Stimulated activated naive B cell treated with anti-CD40 and anti-IgM and Interleukin-4, amounts not matched to agents 10 μg/mL and 1 μg/mL and 100 μg/mL, for 72 hours (primary cell): ENCODE measurements around the gene FAM76A.
"Not testable (repeated sequence)": the region's sequence is repeated elsewhere in the genome, so short reads cannot be mapped to it uniquely, and the experiment has no call there.

Experiments used
- ATAC-seq, 2 donors: fragments of 150-1000 bp; cut with Tn5 transposase; replicated peaks; 2 replicates each; pipeline ENCODE4 v1.10.0; 2021; ENCODE audit warnings: moderate library complexity in 1 of 2
- DNase-seq: peaks from one replicate; pipeline ENCODE4 v3.0.0; 2021
- H3K27ac Mint-ChIP-seq: one replicate; pipeline ENCODE4 v1.8.0; 2022; ENCODE audit warnings: mild to moderate bottlenecking, mixed read lengths
- H3K27me3 Mint-ChIP-seq, 2 donors: one replicate each; pipeline ENCODE4 v1.8.0; 2022; ENCODE audit warnings: mixed read lengths in 2 of 2
- H3K36me3 Mint-ChIP-seq, 2 donors: one replicate each; pipeline ENCODE4 v1.8.0; 2022; ENCODE audit warnings: mixed read lengths in 2 of 2, mild to moderate bottlenecking in 1 of 2
- H3K4me1 Mint-ChIP-seq, 2 donors: one replicate each; pipeline ENCODE4 v1.8.0; 2022; ENCODE audit warnings: mixed read lengths in 2 of 2, mild to moderate bottlenecking in 1 of 2
- H3K4me3 Mint-ChIP-seq, 2 donors: one replicate each; pipeline ENCODE4 v1.8.0; 2022; ENCODE audit warnings: mild to moderate bottlenecking in 2 of 2, mixed read lengths in 2 of 2, moderate library complexity in 1 of 2
- H3K9me3 Mint-ChIP-seq, 2 donors: one replicate each; pipeline ENCODE4 v1.8.0; 2022; ENCODE audit warnings: mixed read lengths in 2 of 2, mild to moderate bottlenecking in 1 of 2

The FAM76A gene

DNA sequence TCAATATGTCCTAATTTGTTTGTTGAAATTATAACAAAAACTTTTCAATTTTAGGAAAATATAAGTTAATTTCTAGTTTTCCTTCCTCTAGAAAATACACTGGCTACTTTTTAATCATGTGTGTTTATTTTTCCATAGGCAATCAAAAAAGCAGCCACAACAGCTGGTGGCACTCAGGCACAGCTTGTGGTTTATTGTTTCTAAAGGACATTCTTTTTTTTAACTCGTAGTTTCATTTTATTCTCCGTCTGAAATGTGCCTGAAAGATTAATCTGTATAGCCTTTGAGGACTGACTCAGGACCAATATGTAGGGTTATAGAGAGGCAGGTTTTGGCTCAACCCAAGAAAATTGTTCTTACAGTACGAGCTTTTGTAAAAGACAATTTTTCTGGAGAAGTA, 26.6 kb downstream of the FAM76A start:
- H3K4me3 Mint-ChIP-seq: no peak overlapping the region
- ATAC-seq (peak; percentile 29 to 63), DNase-seq (no peak)
- H3K27ac Mint-ChIP-seq: no peak overlapping the region
- no peaks in the 10 kb centered on the region for H3K27me3 Mint-ChIP-seq
- H3K4me1 Mint-ChIP-seq: peaks cover 0 to 20% of the 10 kb centered on the region in 2 donors
- no peaks in the 10 kb centered on the region for H3K9me3 Mint-ChIP-seq
- H3K36me3 Mint-ChIP-seq: peaks cover 36 to 55% of the 10 kb centered on the region in 2 donors

DNA sequence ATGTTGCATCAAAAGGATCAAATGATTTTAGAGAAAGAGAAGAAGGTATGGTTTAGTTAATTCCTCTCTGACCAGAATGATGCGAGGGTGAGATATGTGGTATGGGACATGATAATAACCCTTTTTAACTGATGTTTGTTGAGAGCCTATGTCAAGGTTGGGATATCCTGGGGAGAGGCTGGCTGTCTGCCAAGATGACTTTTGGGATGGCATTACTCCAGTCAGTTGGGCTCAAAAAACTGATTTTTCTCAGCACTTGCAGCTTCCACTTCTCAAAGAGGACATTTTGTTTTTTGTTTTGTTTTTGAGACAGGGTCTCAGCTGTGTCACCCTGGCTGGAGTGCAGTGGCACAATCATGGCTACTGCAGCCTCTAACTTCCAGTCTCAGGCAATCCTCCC, 29.5 kb downstream of the FAM76A start:
- ATAC-seq (no peak), DNase-seq (no peak)
- H3K4me1 Mint-ChIP-seq: peaks cover 0 to 20% of the 10 kb centered on the region in 2 donors
- peaks cover 40 to 53% of the 10 kb centered on the region in 2 donors for H3K36me3 Mint-ChIP-seq
- H3K27me3 Mint-ChIP-seq: no peaks in the 10 kb centered on the region
- no peak overlapping the region for H3K27ac Mint-ChIP-seq
- no peak overlapping the region for H3K4me3 Mint-ChIP-seq
- H3K9me3 Mint-ChIP-seq: no peaks in the 10 kb centered on the region

DNA sequence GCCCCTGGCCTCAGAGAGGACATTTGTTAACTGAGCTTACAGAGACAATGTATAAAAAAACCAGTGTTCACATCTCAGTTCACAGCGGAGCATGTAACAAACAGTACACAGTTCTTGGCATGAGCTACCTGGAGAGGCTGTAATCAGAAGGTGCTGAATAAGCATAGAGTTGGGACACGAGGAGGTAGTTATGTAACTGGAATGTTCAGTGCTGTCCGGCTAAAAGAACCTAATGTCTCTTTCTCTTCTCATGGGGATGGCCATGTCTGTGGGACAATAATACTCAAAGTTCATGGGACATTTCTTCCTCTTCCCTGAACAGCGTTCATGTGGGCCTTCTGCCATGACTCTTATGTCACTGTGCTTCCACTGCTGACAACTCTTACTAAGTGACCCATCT, 30.1 kb downstream of the FAM76A start:
- Mint-ChIP-seq H3K27me3 (no peaks in the 10 kb centered on the region), H3K4me1 (peaks cover 0 to 20% of the 10 kb centered on the region in 2 donors), H3K36me3 (peaks cover 37 to 48% of the 10 kb centered on the region in 2 donors), H3K4me3 (no peak overlapping the region), H3K9me3 (no peaks in the 10 kb centered on the region), H3K27ac (no peak overlapping the region)
- no peak for DNase-seq
- ATAC-seq: no peak

DNA sequence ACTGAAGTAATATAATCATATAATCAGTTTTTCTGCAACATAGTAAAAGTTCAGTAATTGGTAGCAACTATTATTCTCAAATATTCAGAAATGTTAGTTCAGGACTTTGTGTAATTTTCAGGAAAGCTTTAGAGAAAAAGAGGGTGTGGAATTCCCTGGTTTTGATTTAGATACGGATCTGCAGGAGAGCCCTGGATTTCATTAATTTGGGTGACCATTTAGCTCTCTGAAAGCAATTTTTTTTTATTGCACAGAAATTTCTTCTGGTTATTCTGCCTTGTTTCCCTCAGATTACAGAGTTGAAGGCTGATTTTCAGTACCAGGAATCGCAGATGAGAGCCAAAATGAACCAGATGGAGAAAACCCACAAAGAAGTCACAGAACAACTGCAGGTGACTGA, 33.5 kb downstream of the FAM76A start:
- Mint-ChIP-seq H3K9me3 (no peaks in the 10 kb centered on the region), H3K27ac (no peak overlapping the region), H3K4me3 (no peak overlapping the region), H3K27me3 (no peaks in the 10 kb centered on the region), H3K4me1 (no peaks in the 10 kb centered on the region), H3K36me3 (peaks cover 24 to 28% of the 10 kb centered on the region in 2 donors)
- DNase-seq (no peak), ATAC-seq (no peak)

DNA sequence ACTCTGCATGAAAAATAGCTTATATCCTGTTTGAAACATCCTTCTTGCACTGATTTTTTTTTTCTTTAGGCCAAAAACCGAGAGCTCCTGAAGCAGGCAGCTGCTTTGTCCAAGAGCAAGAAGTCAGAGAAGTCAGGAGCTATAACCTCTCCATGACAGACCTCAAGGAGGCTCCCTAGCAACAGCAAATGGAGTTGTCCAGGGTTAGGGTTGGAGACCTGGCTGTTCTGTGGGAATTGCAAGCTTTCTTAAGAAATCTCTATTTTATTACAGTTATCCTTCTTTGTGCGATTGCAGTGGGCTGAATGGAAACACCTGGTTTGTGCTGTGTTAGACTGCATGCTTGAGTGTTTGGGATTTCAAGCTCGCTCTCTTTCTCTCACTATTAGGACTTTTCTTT, 34.7 kb downstream of the FAM76A start:
- H3K27ac Mint-ChIP-seq: no peak overlapping the region
- H3K9me3 Mint-ChIP-seq: no peaks in the 10 kb centered on the region
- no peak for DNase-seq
- H3K27me3 Mint-ChIP-seq: no peaks in the 10 kb centered on the region
- H3K36me3 Mint-ChIP-seq: peaks cover 22 to 24% of the 10 kb centered on the region in 2 donors
- no peak for ATAC-seq
- no peaks in the 10 kb centered on the region for H3K4me1 Mint-ChIP-seq
- H3K4me3 Mint-ChIP-seq: no peak overlapping the region

DNA sequence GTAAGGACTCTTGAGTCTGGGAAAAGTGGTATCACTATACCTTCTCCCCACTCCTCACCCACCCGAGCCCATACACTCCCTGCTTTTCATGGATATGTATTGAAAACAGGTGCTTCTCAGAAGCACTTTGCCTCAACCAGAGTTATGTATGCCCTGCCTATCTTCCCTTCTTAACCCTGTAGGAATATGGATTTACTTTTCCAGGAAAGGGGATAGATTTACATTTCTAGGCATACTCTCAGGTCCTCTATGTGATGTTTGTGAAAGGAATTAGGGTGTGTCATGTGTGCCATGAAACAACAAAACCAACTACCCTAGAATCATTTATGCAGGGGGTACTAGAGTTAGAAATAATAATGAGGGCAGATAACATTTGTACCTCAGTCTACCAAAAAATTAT, 36.3 kb downstream of the FAM76A start:
- no peak for ATAC-seq
- Mint-ChIP-seq H3K36me3 (peaks cover 10 to 15% of the 10 kb centered on the region in 2 donors), H3K4me3 (no peak overlapping the region), H3K27ac (no peak overlapping the region), H3K9me3 (no peaks in the 10 kb centered on the region), H3K4me1 (no peaks in the 10 kb centered on the region), H3K27me3 (no peaks in the 10 kb centered on the region)
- DNase-seq: no peak

DNA sequence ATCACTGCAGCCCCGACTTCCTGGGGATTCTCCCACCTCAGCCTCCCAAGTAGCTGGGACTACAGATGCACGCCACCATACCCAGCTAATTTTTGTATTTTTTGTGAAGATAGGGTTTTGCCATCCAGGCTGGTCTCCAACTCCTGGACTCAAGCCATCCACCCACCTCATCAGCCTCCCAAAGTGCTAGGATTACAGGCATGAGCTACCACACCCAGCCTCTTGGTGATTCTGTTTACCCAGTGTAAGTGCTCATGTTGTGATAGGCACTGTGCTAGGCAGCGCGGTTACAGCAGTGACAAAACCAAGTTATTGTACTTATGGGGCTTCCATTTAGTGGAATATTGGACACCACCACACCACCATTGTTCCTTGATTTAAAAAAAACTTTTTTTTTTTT, 37.6 kb downstream of the FAM76A start:
- Mint-ChIP-seq H3K27ac (no peak overlapping the region), H3K36me3 (peaks cover 6 to 11% of the 10 kb centered on the region in 2 donors), H3K4me1 (no peaks in the 10 kb centered on the region), H3K9me3 (no peaks in the 10 kb centered on the region), H3K4me3 (no peak overlapping the region), H3K27me3 (no peaks in the 10 kb centered on the region)
- DNase-seq (no peak), ATAC-seq (no peak)

DNA sequence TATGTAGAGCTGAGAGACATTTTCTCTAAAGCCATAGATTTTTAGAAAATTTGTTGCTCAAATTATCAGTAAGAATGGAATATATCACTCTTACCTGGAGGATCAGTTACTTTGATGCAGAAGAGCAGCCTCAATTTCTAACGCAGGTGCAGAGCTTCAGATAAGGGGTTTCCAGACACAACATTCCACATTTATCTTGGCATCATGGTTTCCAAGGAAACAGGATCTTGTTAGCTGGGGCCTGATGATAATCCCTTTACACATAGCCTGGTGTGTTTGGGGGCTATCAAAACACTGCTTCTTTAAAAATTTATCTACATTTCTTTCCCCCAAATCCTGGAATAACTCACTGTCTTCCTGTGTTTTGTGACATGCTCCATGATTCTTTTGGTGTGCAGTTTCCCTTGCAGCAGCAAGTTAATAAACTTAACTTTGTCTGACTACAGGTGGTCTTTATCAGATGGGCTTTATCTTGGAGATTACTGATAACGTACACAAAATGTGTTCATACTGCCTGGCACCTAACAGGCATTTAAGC, 44.6 kb downstream of the FAM76A start:
- Mint-ChIP-seq H3K9me3 (no peaks in the 10 kb centered on the region), H3K4me1 (peaks cover 3 to 6% of the 10 kb centered on the region in 2 donors), H3K27me3 (no peaks in the 10 kb centered on the region), H3K4me3 (no peak overlapping the region), H3K27ac (no peak overlapping the region), H3K36me3 (peaks cover under 1 to 1% of the 10 kb centered on the region in 2 donors)
- DNase-seq (no peak), ATAC-seq (no peak)

DNA sequence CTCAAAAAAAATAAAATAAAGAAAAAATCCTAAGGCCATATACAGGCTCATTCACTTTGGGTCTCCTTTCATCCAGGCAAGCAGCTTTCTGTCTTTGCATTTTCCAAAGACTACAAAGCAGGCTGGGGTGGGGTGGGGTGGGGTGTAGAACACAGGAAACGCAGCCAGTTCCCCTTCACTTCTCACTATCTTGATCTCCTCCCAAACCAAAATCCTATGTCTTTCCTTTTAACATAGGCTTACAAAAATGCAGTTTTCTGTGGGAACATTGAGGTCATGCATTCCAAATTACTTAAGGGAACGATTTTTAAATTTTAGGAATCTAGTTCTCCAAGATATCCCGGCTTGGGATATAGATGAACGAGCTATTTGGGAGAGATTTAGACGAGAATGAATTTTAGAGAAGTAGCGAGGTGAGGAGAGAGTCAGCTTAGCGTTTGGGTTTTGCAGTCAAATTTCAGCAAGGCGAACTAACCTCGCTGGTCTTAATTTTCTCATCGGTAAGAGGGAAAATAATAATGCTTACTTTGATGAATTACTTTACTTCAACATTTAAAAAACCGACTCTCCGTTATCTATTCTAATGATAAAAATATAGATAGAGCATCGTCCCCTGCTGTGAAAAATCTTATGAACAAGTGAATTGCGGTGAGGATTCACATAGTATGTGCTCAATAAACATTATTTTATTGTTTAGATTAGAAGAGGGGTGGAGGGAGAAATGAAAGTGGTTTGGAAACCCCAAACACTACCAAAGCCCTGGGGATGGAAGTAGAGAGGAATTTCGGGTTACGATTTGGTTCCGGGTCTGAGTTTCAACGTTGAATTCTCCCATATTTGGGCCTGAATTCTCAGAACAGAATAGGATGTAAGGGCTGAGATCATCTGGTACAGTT, 46.5 kb downstream of the FAM76A start:
- DNase-seq: no peak
- ATAC-seq: no peak
- H3K27ac Mint-ChIP-seq: peak overlapping the region; percentile 97
- peaks cover 12 to 21% of the 10 kb centered on the region in 2 donors for H3K4me1 Mint-ChIP-seq
- H3K36me3 Mint-ChIP-seq: peaks cover 7 to 13% of the 10 kb centered on the region in 2 donors
- H3K9me3 Mint-ChIP-seq: no peaks in the 10 kb centered on the region
- no peaks in the 10 kb centered on the region for H3K27me3 Mint-ChIP-seq
- H3K4me3 Mint-ChIP-seq: peak overlapping the region; percentile 92 to 93

DNA sequence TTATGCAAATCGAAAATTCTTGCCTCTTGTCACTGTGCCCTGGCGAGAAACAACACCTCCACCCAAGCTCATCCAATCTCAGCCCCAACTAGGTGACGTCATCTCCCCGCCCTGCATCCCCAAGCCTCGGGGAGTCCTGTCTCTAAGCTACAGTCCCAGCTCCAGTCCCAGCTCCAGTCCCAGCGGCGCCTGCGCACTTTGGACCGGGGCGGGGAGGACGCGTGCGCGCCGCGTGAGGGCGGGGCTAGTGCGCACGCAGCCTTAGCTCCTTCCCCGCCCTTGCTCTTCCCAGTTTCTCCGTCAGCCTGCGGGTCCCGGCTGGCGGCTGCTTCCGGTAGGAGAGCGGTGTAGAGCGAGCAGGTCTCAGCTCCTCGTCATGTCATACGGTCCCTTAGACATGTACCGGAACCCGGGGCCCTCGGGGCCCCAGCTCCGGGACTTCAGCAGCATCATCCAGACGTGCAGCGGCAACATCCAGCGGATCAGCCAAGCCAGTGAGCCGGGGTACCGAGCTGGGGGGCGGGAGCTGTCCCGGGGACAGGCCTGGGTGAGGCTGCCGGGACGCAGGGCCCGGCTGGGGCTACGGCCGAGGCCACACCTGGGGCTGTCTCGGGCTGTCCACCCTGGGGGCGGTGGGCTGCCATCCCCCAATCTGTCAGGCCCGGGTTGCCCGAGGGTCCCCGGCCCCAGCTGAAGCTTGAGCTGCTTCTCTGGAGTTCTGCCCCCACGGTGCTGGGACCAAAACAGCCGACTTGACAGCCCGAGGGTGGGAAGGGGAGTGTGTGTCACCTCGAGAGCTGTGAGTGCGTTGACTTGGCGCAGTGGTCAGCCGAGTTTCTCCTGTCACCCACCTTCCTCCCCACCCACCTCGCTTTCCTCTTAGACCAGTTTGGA, 47.4 kb downstream of the FAM76A start, which contains the start of gene STX12:
STX12 (plus strand) TSS at position 288 of the 894 bp plus-strand sequence; CDS start at position 377, 89 bp downstream.
- Mint-ChIP-seq H3K4me3 (peak within 1 kb of the TSS; percentile 92 to 93), H3K27me3 (no peaks in the 10 kb centered on the region), H3K9me3 (no peaks in the 10 kb centered on the region), H3K36me3 (peaks cover 7 to 13% of the 10 kb centered on the region in 2 donors), H3K27ac (peak within 1 kb of the TSS; percentile 97), H3K4me1 (peaks cover 12 to 23% of the 10 kb centered on the region in 2 donors)
- DNase-seq (peak; percentile 99), ATAC-seq (peak; percentile 97)

DNA sequence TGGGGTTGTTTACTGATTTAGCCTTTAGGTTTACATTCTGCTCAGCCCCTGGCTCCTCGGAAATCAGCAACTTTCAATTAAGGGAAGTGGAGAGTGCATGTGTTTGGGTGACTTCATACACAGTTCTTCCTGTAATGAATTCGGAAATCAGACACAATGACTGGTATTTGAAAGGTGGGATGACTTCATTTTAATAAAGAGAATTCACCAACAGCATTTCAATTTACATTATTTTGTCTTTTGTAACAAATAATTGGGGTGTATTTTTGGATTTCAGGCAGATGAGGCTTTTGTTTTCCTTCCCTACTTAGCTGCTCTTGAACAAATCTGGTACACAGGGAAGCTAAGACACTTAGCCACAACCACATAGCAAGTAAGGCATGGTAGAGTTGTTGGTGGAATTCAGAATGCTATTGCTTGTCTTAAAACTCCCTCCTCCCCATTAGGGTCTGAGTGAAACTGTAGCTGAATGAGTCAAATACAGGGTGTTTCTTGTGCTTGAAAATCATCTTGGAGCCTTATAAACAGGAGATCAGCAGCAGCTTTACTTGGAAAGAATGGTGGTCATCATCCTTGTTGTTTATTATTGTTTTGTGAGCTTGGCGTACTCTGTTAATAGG, 48.2 kb downstream of the FAM76A start:
- H3K9me3 Mint-ChIP-seq: no peaks in the 10 kb centered on the region
- H3K4me3 Mint-ChIP-seq: peak overlapping the region; percentile 92 to 93
- DNase-seq (no peak), ATAC-seq (peak; percentile 23 to 34)
- no peaks in the 10 kb centered on the region for H3K27me3 Mint-ChIP-seq
- peaks cover 7 to 13% of the 10 kb centered on the region in 2 donors for H3K36me3 Mint-ChIP-seq
- H3K4me1 Mint-ChIP-seq: peaks cover 13 to 26% of the 10 kb centered on the region in 2 donors
- H3K27ac Mint-ChIP-seq: peak overlapping the region; percentile 97

DNA sequence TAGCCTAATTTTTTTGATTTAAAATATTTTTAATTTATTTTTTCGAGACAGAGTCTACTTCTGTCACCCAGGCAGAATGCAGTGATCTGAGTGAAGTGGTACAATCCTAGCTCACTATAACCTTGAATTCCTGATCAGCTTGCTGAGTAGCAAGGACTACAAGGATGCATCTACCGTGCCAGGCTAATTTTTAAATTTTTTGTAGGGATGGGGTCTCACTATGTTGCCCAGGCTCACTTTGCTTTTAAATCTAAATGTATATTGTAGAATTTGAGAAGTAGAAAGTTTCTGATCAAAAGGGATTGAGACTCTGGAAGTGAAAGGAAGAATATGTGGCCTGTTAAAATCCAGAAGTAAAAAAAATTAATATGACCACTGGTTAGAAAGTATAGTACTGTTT, 48.9 kb downstream of the FAM76A start:
- Mint-ChIP-seq H3K36me3 (peaks cover 9 to 15% of the 10 kb centered on the region in 2 donors), H3K4me1 (peaks cover 14 to 33% of the 10 kb centered on the region in 2 donors), H3K27ac (no peak overlapping the region), H3K4me3 (no peak overlapping the region), H3K9me3 (no peaks in the 10 kb centered on the region), H3K27me3 (no peaks in the 10 kb centered on the region)
- ATAC-seq: no peak
- no peak for DNase-seq

DNA sequence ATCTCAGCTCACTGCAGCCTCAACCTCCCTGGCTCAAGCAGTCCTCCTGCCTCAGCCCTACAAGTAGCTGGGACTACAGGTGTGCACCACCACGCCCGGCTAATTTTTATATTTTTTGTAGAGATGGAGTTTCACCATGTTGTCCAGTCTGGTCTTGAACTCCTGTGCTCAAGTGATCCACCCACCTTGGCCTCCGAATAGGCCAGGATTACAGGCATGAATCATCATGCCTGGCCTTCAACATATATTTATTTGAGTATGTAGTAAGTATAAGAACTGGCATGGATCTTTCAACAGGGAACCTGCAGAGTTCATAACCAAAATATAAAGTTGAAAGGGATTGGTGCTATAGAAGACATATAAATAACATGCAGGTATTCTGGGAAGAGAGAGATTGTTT, 49.6 kb downstream of the FAM76A start:
- H3K36me3 Mint-ChIP-seq: peaks cover 14 to 21% of the 10 kb centered on the region in 2 donors
- H3K27ac Mint-ChIP-seq, DNase-seq, ATAC-seq, H3K27me3 Mint-ChIP-seq, H3K9me3 Mint-ChIP-seq, H3K4me3 Mint-ChIP-seq: not testable (repeated sequence)
- peaks cover 16 to 38% of the 10 kb centered on the region in 2 donors for H3K4me1 Mint-ChIP-seq

DNA sequence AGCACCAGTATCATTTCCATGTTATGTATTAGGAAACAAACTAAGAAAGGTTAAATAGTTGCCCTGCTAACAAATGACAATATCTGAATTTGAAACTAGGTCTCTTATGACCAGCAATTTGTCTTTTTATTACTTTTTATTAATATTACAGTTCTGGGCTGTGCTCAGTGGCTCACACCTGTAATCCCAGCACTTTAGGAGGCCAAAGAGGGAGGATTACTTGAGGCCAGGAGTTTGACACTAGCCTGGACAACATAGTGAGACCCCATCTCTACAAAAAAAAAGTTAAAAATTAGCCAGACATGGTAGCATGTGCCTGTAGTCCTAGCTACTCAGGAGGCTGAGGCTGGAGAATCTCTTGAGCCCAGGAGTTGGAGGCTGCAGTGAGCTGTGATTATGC, 50.5 kb downstream of the FAM76A start:
- DNase-seq, H3K27ac Mint-ChIP-seq, ATAC-seq, H3K27me3 Mint-ChIP-seq, H3K4me3 Mint-ChIP-seq, H3K9me3 Mint-ChIP-seq: not testable (repeated sequence)
- H3K4me1 Mint-ChIP-seq: peaks cover 16 to 38% of the 10 kb centered on the region in 2 donors
- H3K36me3 Mint-ChIP-seq: peaks cover 14 to 21% of the 10 kb centered on the region in 2 donors
